Endothelial cell of umbilical vein (primary cell): ENCODE measurements around the gene ACTL10. TPM values are rescaled to one million over a fixed set of nuclear protein-coding genes. Genes with fewer than 3 reads are reported as not detected.

Experiments
- BruUV-seq: library from RNA; stranded (reverse); fragments of 400-500 nt; replicated peaks from 2 replicates; lab custom pipeline; 2021; lab: Mats Ljungman, UMichigan
- CTCF ChIA-PET: fragments of 300-600, 350-600 bp; sonication (Branson Sonifier 250); formaldehyde crosslinking; loops from one replicate; lab custom pipeline; 2021; ENCODE audit warnings: antibody characterized with exemption, inconsistent platforms; lab: Charles Lee
- POLR2A ChIA-PET: fragments of 300-600, 350-600 bp; sonication (Branson Sonifier 250); formaldehyde crosslinking; loops from one replicate; lab custom pipeline; 2021; ENCODE audit warnings: antibody characterized with exemption, inconsistent platforms; lab: Charles Lee
- DNase-seq: peaks from one replicate; pipeline ENCODE4 v3.0.0-alpha.2; 2011; ENCODE audit warnings: low read depth, low spot score
- FAIRE-seq: peaks from 2 replicates; lab custom pipeline; 2011; peaks lifted over from hg19 to GRCh38; lab: Jason Lieb, UNC
- H2AFZ ChIP-seq: 2 replicates; pipeline ENCODE4 v1.6.0; 2012; ENCODE audit warnings: low read depth, low read length, control low read depth, inconsistent platforms
- H3K27ac ChIP-seq: 2 replicates; pipeline ENCODE4 v1.5.1; 2011; ENCODE audit warnings: low read depth, mild to moderate bottlenecking, control low read depth, low read length, moderate library complexity; ENCODE audit not compliant: insufficient read depth
- H3K27me3 ChIP-seq, 2 experiments: 2 replicates each; pipeline versions ENCODE4 v1.6.0 to v1.6.1; 2011; ENCODE audit warnings: low read length in 2 of 2, mixed read lengths in 1 of 2; ENCODE audit not compliant: control insufficient read depth in 2 of 2, insufficient read depth in 2 of 2
- H3K36me3 ChIP-seq, 2 experiments: 2 replicates in 1 of 2; 3 replicates in 1 of 2; pipeline ENCODE4 v1.5.1; 2011; ENCODE audit warnings: low read length in 2 of 2, mild to moderate bottlenecking in 1 of 2, moderate library complexity in 1 of 2; ENCODE audit not compliant: control insufficient read depth in 2 of 2, insufficient read depth in 2 of 2; ENCODE audit errors: extremely low read depth in 1 of 2
- H3K4me1 ChIP-seq: 3 replicates; pipeline ENCODE4 v1.5.1; 2011; ENCODE audit warnings: mild to moderate bottlenecking, low read length; ENCODE audit not compliant: control insufficient read depth, insufficient read depth; ENCODE audit errors: extremely low read depth
- H3K4me2 ChIP-seq: 2 replicates; pipeline ENCODE4 v1.6.1; 2011; ENCODE audit warnings: low read length, control low read depth, mixed read lengths; ENCODE audit not compliant: insufficient read depth
- H3K4me3 ChIP-seq, 3 experiments: fragments of 200-600 bp in 1 of 3; sonication (generic), shearing (Covaris generic) in 1 of 3; replicated peaks in 1 of 3; 2 replicates each; pipeline ENCODE4 v1.5.1; 2011 to 2016; ENCODE audit warnings: control low read depth in 3 of 3, low read length in 3 of 3, mild to moderate bottlenecking in 2 of 3, inconsistent platforms in 1 of 3, low read depth in 1 of 3, moderate library complexity in 1 of 3; ENCODE audit not compliant: insufficient read depth in 1 of 3
- H3K79me2 ChIP-seq: 2 replicates; pipeline ENCODE4 v1.6.0; 2012; ENCODE audit warnings: low read length, inconsistent platforms; ENCODE audit not compliant: control insufficient read depth, insufficient read depth
- H3K9ac ChIP-seq: replicated peaks from 2 replicates; pipeline ENCODE3; 2011; ENCODE audit warnings: low read length, control low read depth; ENCODE audit not compliant: insufficient read depth; ENCODE audit errors: extremely low read depth
- H3K9me1 ChIP-seq: replicated peaks from 3 replicates; pipeline ENCODE4 v1.6.0; 2011; ENCODE audit warnings: mild to moderate bottlenecking, low read length; ENCODE audit not compliant: control insufficient read depth, insufficient read depth; ENCODE audit errors: extremely low read depth
- H3K9me3 ChIP-seq: replicated peaks from 2 replicates; pipeline ENCODE4 v1.5.1; 2012; ENCODE audit warnings: low read length, inconsistent platforms; ENCODE audit not compliant: control insufficient read depth, insufficient read depth
- H4K20me1 ChIP-seq: replicated peaks from 2 replicates; pipeline ENCODE3; 2011; ENCODE audit warnings: mild to moderate bottlenecking, low read length; ENCODE audit not compliant: control insufficient read depth, insufficient read depth; ENCODE audit errors: extremely low read depth
- EZH2 ChIP-seq: IDR thresholded peaks from 2 replicates; pipeline ENCODE4 v1.6.1; 2012; ENCODE audit warnings: borderline replicate concordance, low read depth, mild to moderate bottlenecking, moderate library complexity, low read length, inconsistent platforms; ENCODE audit not compliant: severe bottlenecking
- FOS ChIP-seq: IDR thresholded peaks from 2 replicates; pipeline ENCODE4 v1.6.1; 2011; ENCODE audit warnings: mild to moderate bottlenecking, low read length, moderate library complexity, borderline replicate concordance; ENCODE audit not compliant: insufficient read depth
- GATA2 ChIP-seq: IDR thresholded peaks from 2 replicates; pipeline ENCODE4 v1.7.0; 2011; ENCODE audit warnings: low read depth, mild to moderate bottlenecking, moderate library complexity, mixed read lengths, low read length; ENCODE audit not compliant: insufficient read length, insufficient read depth
- JUN ChIP-seq: IDR thresholded peaks from 2 replicates; pipeline ENCODE4 v1.6.1; 2011; ENCODE audit warnings: borderline replicate concordance, low read depth; ENCODE audit not compliant: insufficient read length, insufficient read depth
- MAX ChIP-seq: IDR thresholded peaks from 2 replicates; pipeline ENCODE4 v1.6.1; 2011; ENCODE audit not compliant: insufficient read depth, insufficient read length
- MYC ChIP-seq: IDR thresholded peaks from one replicate; pipeline ENCODE4 v1.6.1; 2011; ENCODE audit warnings: mild to moderate bottlenecking, low read depth, low read length
- POLR2A ChIP-seq: IDR thresholded peaks from 2 replicates; pipeline ENCODE4 v1.6.1; 2012; ENCODE audit warnings: low read depth, mild to moderate bottlenecking, control low read depth, low read length
- POLR2AphosphoS5 ChIP-seq: IDR thresholded peaks from 2 replicates; pipeline ENCODE4 v1.6.1; 2012; ENCODE audit warnings: low read depth, mild to moderate bottlenecking, control low read depth, low read length, moderate library complexity; ENCODE audit not compliant: insufficient read depth
- dilution Hi-C: fragments of 300-500 bp; cut with MboI; formaldehyde crosslinking; loops from one replicate; pipeline ENCODE4 v1.15.0; 2019; ENCODE audit warnings: low sequenced_read_pairs; ENCODE audit not compliant: extremely low pct_ligation_motif_present
- intact Hi-C: fragments of 100-400 bp; cut with micrococcal nuclease; formaldehyde crosslinking; loops from one replicate; pipeline ENCODE4 v1.10.0; 2022
- polyA plus RNA-seq, 4 experiments: library from polyadenylated mRNA; depleted of rRNA in 3 of 4; stranded (reverse) in 3 of 4; unstranded in 1 of 4; fragments of >200 nt; gene quantifications; 2 replicates each; pipeline versions ENCODE4 v1.2.1 to v1.2.3, GENCODE V29; 2011 to 2012; ENCODE audit warnings: missing spikeins in 1 of 4
- total RNA-seq: library from RNA; stranded (reverse); gene quantifications from 2 replicates; pipeline ENCODE4 v1.2.3, GENCODE V29; 2021
- TF ChIP-seq, protein P1 (sequence below), 2 donors: IDR thresholded peaks; 1 replicate in 1 of 2; 2 replicates in 1 of 2; pipeline ENCODE4 v1.5.1; 2011; ENCODE audit warnings: low read length in 2 of 2, mild to moderate bottlenecking in 2 of 2, moderate library complexity in 2 of 2, control low read depth in 1 of 2, inconsistent platforms in 1 of 2, low read depth in 1 of 2; ENCODE audit not compliant: insufficient read depth in 1 of 2; ENCODE audit errors: extremely low read depth in 1 of 2

The ACTL10 gene
- total and polyA plus RNA-seq, 2 donors (not counting 3 experiments of a cell fraction or from before 2014, with no cell fraction given): 0.92 to 1.4 TPM

DNA sequence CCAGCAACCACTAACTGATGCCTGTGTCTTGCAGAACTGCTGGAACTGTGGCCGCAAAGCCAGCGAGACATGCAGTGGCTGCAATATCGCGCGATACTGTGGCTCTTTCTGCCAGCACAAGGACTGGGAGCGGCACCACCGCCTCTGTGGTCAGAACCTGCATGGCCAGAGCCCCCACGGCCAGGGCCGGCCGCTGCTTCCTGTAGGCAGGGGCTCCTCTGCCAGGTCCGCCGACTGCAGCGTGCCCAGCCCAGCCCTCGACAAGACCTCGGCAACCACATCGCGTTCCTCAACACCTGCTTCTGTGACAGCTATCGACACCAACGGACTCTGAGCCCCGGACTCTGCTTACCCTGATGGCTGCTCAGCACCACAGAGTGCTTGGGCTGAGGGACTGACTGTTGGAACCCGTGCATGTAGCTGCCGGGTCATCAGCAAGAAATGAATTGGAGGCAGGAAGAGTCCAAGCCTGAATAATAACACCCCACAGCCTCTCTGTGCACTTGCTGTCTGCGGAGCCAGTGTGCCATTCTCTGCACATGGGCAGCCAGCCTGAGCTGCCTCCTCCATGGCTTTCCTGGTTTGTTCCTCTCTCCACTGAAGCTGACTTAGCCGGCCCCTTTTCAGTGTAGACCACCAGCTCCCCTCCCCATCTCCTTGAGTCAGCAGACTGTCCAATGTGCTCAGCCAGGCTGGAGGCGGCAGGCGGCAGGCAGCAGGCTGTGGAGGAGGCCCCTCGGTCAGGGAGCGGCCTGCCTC lies 22.3 kb upstream of the ACTL10 start:
- Histone ChIP-seq H3K4me2 (no peak overlapping the region), H4K20me1 (no peaks in the 10 kb centered on the region), H2AFZ (no peak overlapping the region), H3K36me3 (peaks cover 3 to 20% of the 10 kb centered on the region in 2 experiments), H3K4me1 (no peaks in the 10 kb centered on the region), H3K9me1 (no peaks in the 10 kb centered on the region), H3K79me2 (no peaks in the 10 kb centered on the region), H3K27me3 (no peaks in the 10 kb centered on the region), H3K9me3 (no peaks in the 10 kb centered on the region), H3K27ac (no peak overlapping the region), H3K9ac (no peak overlapping the region), H3K4me3 (no peak overlapping the region)
- DNase-seq (no peak), FAIRE-seq (no peak)
- dilution Hi-C loops (no loop called here), intact Hi-C loops (no loop called here)
- BruUV-seq: no TSS peak
- TF ChIP-seq MAX (no peak), POLR2AphosphoS5 (no peak), EZH2 (no peak), JUN (no peak), FOS (no peak), POLR2A (no peak), GATA2 (no peak), MYC (no peak)
- TF ChIP-seq, protein P1, sequence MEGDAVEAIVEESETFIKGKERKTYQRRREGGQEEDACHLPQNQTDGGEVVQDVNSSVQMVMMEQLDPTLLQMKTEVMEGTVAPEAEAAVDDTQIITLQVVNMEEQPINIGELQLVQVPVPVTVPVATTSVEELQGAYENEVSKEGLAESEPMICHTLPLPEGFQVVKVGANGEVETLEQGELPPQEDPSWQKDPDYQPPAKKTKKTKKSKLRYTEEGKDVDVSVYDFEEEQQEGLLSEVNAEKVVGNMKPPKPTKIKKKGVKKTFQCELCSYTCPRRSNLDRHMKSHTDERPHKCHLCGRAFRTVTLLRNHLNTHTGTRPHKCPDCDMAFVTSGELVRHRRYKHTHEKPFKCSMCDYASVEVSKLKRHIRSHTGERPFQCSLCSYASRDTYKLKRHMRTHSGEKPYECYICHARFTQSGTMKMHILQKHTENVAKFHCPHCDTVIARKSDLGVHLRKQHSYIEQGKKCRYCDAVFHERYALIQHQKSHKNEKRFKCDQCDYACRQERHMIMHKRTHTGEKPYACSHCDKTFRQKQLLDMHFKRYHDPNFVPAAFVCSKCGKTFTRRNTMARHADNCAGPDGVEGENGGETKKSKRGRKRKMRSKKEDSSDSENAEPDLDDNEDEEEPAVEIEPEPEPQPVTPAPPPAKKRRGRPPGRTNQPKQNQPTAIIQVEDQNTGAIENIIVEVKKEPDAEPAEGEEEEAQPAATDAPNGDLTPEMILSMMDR (IDR thresholded peaks at IDR 0.05; ENCODE audit: extremely low read depth in 1 of 2, insufficient read depth in 1 of 2, low read depth in 1 of 2, low read length in 2 of 2): no peak
- ChIA-PET POLR2A (no interaction called here), CTCF (interaction anchor here (0.5 to 1.1 kb wide), 2 partner anchors 10 to 1948 kb away, joined by 4 read pairs; no protein-coding TSS in a partner anchor)
